Thyroid gland (tissue), 4 donors: ENCODE results near the gene VPS37C.

Experiments
- CTCF ChIP-seq, 6 experiments: fragments of 200-600 bp in 3 of 6; fragments of 450-650 bp in 3 of 6; sonication (generic) in 3 of 6; IDR thresholded peaks; one replicate each; pipeline ENCODE4 v1.5.1; 2016 to 2019; ENCODE audit warnings: antibody characterized with exemption in 6 of 6, mild to moderate bottlenecking in 2 of 6, inconsistent platforms in 1 of 6, moderate library complexity in 1 of 6
- POLR2A ChIP-seq, 2 donors: fragments of 450-650 bp; IDR thresholded peaks; one replicate each; pipeline ENCODE4 v1.6.1; 2017; ENCODE audit warnings: antibody characterized with exemption in 2 of 2, mild to moderate bottlenecking in 2 of 2, moderate library complexity in 1 of 2

- no peak for TF ChIP-seq CTCF (IDR thresholded peaks at IDR 0.05)
- TF ChIP-seq POLR2A (IDR thresholded peaks at IDR 0.05) = no peak
These were observed 20.8 kb downstream of the VPS37C start for GRCh38 chr11:61140416-61140815.
